Measurements from ENCODE around the gene EPHA7. TPM values are rescaled to one million over a fixed set of nuclear protein-coding genes. Genes with fewer than 3 reads are reported as not detected.
A peak's percentile ranks its signal among the peaks of the same experiment; 100 is the strongest.

The EPHA7 gene
- total RNA-seq, 1 donor from 2014 or later: 0.35 TPM

DNA sequence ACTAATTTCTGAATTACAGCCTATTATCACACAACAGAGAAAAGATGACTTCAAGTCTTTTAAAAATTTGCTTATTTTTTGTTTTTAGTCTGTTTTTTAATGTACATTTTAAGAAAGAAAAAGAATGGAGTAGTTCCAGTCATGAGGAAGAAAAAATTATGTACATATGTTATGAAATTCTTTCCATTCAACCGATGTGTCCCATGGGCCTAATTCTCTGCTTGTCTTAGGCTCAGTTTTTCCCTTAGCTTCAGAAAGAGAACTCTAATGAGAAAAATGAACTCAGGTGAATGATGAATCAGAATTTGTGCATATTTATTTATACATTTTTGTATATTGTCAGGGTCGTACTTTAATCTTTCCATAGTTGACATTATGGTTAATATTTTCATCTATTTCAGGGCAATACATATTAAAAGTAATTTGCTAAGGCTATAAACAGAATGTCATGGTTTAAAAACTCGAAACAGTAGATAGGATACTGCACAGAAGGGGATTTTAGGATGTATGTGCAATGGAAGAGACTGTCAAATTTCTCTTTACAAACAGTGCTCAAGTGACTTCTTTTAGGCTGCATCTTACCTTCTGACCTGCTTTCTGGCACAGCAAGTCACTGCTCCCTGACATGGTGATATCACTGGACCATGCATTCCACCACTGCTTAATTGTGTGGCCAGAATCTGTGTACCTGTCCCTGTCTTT, 153.1 kb downstream of the EPHA7 start:
- no peak for DNase-seq (ENCODE audit: extremely low read depth, low read depth, low spot score)

DNA sequence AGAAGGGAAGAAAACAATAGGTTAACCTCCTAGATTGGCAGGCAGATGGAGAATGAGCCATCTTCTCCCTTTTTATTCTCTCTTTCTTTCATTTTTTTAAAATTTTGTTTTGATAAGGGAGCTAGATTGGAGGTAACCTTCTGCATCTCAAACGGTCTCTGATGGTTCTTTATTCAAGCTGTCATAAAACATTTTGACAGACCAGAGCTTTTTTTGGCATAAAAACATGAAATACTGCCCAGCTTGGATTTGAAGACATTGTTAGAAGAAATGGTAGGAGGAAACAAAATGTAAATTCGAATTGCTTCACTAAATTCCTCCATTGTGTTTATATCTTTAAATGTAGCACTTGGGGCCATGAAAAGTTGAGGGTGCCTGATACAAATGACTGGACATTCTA, 158.5 kb downstream of the EPHA7 start:
- DNase-seq (ENCODE audit: extremely low read depth, low read depth, low spot score): no peak

GRCh38 chr6:93259332-93259731, 160.0 kb downstream of the EPHA7 start:
- no peak for DNase-seq (ENCODE audit: extremely low read depth, low read depth, low spot score)

GRCh38 chr6:93252930-93253329, 166.4 kb downstream of the EPHA7 start:
- DNase-seq (ENCODE audit: extremely low read depth, low read depth, low spot score): no peak

- peak; percentile 16 for DNase-seq (ENCODE audit: extremely low read depth, low read depth, low spot score)
These were observed 170.7 kb downstream of the EPHA7 start for GRCh38 chr6:93248631-93249030.

DNA sequence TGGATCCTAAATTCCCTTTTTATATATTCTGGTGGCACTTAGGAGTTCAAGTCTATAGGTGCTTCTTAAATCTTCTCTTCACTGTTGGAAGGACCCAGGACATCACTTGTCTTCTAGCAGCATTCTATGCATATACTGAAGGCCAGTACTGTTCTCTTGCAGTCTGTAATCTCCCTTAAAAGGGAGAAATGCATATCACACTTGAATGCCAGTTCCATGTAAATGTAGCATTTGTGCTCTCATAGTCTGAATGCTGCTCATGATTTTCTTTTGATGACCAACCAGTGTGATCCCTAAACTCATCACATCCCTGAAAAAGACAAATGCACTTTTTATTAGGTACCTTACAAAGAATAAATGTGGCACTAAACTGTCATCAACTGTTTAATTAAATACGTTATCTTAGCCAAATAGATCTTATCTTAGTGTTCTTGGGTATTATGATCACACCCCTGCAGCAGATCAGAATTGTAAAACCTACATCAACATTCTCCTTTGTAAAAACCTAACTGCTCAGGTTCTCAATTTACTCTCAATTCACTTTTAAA, 176.1 kb downstream of the EPHA7 start:
- no peak for DNase-seq (ENCODE audit: extremely low read depth, low read depth, low spot score)

- no peak for DNase-seq (ENCODE audit: extremely low read depth, low read depth, low spot score)
These were observed 177.3 kb downstream of the EPHA7 start for GRCh38 chr6:93242049-93242448.

GRCh38 chr6:93238632-93239031, 180.7 kb downstream of the EPHA7 start:
- no peak for DNase-seq (ENCODE audit: extremely low read depth, low read depth, low spot score)

- no peak for DNase-seq (ENCODE audit: extremely low read depth, low read depth, low spot score)
These were observed 183.6 kb downstream of the EPHA7 start for GRCh38 chr6:93235775-93236174.

DNA sequence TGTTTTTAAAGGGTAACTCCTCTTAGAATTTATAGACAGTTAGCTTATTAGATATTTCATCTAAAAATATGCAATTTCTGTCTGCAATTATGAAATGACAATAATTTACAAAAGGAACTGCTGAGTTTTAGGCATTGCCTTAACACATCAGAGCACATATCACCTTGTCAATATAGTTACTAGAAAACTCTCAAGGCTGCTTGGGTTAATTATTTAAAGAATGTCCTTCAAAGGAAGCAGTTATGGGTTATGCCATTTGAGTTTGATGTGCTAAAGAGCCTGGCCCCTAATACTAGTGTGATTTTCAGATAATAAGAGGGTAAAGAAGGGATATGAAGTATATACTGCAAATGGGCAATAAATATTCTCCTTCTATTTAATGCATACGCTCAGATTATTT, 192.5 kb downstream of the EPHA7 start:
- no peak for DNase-seq (ENCODE audit: extremely low read depth, low read depth, low spot score)

GRCh38 chr6:93222071-93222851, 197.1 kb downstream of the EPHA7 start:
- no peak for DNase-seq (ENCODE audit: extremely low read depth, low read depth, low spot score)

GRCh38 chr6:93219447-93219846, 199.9 kb downstream of the EPHA7 start:
- no peak for DNase-seq (ENCODE audit: extremely low read depth, low read depth, low spot score)

DNA sequence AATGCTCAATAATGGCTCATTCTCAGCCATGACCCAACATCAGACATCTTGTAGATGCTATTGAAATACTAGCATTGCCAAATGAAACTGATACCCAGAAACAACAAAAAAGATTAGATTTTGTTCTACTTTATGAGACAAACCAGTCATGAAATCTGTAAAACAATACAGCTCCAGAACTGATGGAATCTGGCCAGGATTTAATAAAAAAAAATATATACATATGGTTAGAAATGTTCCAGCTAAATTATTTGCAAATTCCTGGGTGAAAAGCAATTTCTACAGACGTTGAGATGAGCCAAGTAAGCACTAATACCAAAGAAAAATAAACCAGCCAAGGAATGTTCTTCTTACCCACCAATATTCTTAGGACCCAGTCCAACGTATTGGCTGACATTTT, 201.3 kb downstream of the EPHA7 start:
- no peak for DNase-seq (ENCODE audit: extremely low read depth, low read depth, low spot score)

- DNase-seq (ENCODE audit: extremely low read depth, low read depth, low spot score): no peak
These were observed 206.3 kb downstream of the EPHA7 start for GRCh38 chr6:93213028-93213427.

DNA sequence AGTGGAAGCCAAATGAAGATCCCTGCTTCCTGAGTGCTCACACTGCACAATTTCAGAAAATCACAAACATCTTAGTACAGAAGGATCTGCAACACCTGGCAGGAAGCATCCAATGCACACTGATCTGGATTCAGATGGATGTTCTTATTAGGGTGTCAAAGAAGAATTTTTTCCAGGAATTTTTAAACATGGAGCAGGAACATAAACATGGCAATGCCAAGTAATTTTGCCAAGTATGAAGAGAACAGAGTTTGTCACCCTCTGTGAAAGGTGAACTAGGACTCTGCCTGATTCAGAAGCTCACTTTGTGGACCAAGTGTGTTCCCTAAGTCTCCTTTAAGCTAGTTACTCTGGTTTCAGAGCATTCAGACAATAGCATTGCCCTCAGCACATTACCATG, 208.5 kb downstream of the EPHA7 start:
- DNase-seq (ENCODE audit: extremely low read depth, low read depth, low spot score): no peak

DNA sequence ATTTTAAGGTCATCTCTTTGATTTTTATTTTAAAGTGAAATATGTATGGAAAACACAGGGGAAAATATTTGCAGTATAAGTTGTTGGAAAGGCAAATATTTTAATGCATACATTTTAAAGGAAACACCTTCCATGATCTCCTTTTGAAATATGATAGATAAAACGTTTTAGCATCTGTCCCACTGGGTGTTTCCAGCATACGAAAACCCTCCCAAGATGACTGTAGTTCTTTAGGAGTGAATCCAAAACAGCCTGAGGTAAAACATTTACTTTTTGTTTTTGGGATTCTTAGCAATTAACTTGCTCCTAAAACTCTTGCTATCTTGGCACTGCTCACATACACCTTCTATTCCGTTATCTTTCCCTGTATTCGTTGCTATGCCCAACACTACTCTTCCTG, 210.0 kb downstream of the EPHA7 start:
- no peak for DNase-seq (ENCODE audit: extremely low read depth, low read depth, low spot score)

DNA sequence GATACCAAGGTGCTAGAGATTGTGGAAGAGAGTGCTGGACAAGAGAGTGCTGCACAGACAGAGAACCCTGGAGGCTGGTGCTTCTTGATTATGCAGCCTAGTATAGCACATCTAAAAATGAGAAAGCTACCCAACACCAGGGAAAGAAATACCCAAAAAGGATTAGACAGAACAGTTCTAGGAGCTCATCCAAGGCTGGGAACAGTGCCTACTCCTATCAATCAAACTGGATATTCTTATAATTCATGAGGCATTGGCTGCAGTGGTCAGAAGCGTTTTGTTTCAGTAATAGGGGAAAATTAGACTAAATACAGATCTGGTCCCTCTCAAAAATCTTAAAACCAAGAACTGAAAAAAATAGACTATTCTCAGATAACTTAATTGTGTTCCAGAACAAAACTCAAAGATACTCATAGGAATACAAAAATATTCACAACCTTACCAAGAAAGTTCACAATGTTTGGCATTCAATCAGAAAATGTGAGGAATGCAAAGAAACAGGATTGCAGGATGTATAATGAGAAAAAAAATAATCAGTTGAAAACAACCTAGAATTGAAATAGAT, 222.9 kb downstream of the EPHA7 start:
- no peak for DNase-seq (ENCODE audit: extremely low read depth, low read depth, low spot score)

DNA sequence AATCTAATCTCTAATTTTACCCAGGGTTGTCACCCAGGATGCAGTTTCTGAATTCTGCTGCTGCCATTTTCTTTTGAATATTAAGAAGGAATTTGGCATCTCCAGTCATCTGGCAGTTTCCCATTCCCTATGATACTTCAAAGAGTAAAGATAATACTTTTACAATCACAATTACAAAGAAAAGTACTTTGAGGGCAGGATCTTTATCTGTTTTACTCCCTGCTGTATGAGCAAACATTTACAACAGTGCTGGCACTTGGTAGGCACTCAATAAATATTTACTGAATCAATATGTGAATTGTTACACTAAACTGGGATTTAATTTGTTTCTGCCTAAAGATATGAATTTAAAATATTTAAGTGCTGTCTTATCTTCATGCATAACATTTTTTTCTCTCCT, 224.9 kb downstream of the EPHA7 start:
- DNase-seq (ENCODE audit: extremely low read depth, low read depth, low spot score): no peak

GRCh38 chr6:93193868-93194267, 225.5 kb downstream of the EPHA7 start:
- no peak for DNase-seq (ENCODE audit: extremely low read depth, low read depth, low spot score)

Data from glomerular endothelial cell (primary cell).